CD4-positive, alpha-beta T cell treated with Interleukin-21 for 1 hour (primary cell): ENCODE results near the gene HKDC1.
"Not testable (repeated sequence)": the region's sequence is repeated elsewhere in the genome, so short reads cannot be mapped to it uniquely, and the experiment has no call there.

Experiments used
- DNase-seq: peaks from one replicate; pipeline ENCODE4 v3.0.0-alpha.2; 2020

The HKDC1 gene

GRCh38 chr10:69281507-69282413 lies 61.6 kb downstream of the HKDC1 start:
- no peak for DNase-seq

GRCh38 chr10:69284402-69284801 lies 64.3 kb downstream of the HKDC1 start:
- not testable (repeated sequence) for DNase-seq

GRCh38 chr10:69285699-69286098 lies 65.6 kb downstream of the HKDC1 start:
- no peak for DNase-seq

- DNase-seq, result no peak
These were observed 67.0 kb downstream of the HKDC1 start for GRCh38 chr10:69287181-69287580.

- DNase-seq, result no peak
These were observed 70.9 kb downstream of the HKDC1 start for GRCh38 chr10:69290993-69291392.

GRCh38 chr10:69292459-69292858 lies 72.3 kb downstream of the HKDC1 start:
- no peak for DNase-seq

GRCh38 chr10:69295027-69295636 lies 75.0 kb downstream of the HKDC1 start:
- no peak for DNase-seq

GRCh38 chr10:69303632-69304051 lies 83.5 kb downstream of the HKDC1 start:
- DNase-seq, result no peak

- no peak for DNase-seq
These were observed 86.3 kb downstream of the HKDC1 start for GRCh38 chr10:69306421-69306820.

- DNase-seq, result no peak
These were observed 87.3 kb downstream of the HKDC1 start for GRCh38 chr10:69307434-69307833.

- DNase-seq, result not testable (repeated sequence)
These were observed 88.2 kb downstream of the HKDC1 start for GRCh38 chr10:69308304-69308703.

- no peak for DNase-seq
These were observed 91.2 kb downstream of the HKDC1 start for GRCh38 chr10:69311309-69311708.

GRCh38 chr10:69312528-69312927 lies 92.4 kb downstream of the HKDC1 start:
- DNase-seq, result no peak

- no peak for DNase-seq
These were observed 95.0 kb downstream of the HKDC1 start for GRCh38 chr10:69315100-69315542.

- DNase-seq, result no peak
These were observed 95.6 kb downstream of the HKDC1 start for GRCh38 chr10:69315610-69316312.

GRCh38 chr10:69316313-69317059 lies 96.4 kb downstream of the HKDC1 start:
- no peak for DNase-seq
